OCI-LY1 (cell line): ENCODE results near the gene L3MBTL3.
A peak's percentile ranks its signal among the peaks of the same experiment; 100 is the strongest.
"Not testable (repeated sequence)": the region's sequence is repeated elsewhere in the genome, so short reads cannot be mapped to it uniquely, and the experiment has no call there.

Experiments used
- H2AFZ ChIP-seq: fragments of 200-600 bp; sonication (generic), shearing (Covaris generic); 2 replicates; pipeline ENCODE4 v1.6.0; 2014; ENCODE audit warnings: antibody characterized with exemption, mild to moderate bottlenecking, low read length
- H3F3A ChIP-seq: fragments of 200-600 bp; sonication (generic), shearing (Covaris generic); 2 replicates; pipeline ENCODE4 v1.6.0; 2014; ENCODE audit warnings: mild to moderate bottlenecking, antibody characterized with exemption, low read length, moderate library complexity; ENCODE audit not compliant: insufficient read depth
- H3K27ac ChIP-seq: fragments of 200-600 bp; sonication (generic); 2 replicates; pipeline ENCODE4 v1.5.1; 2014; ENCODE audit warnings: low read length, mixed run types, mild to moderate bottlenecking, low read depth; ENCODE audit not compliant: poor library complexity, severe bottlenecking
- H3K27me3 ChIP-seq: fragments of 200-600 bp; sonication (generic); 2 replicates; pipeline ENCODE4 v1.6.0; 2014; ENCODE audit warnings: antibody characterized with exemption, mild to moderate bottlenecking, low read length, moderate library complexity; ENCODE audit not compliant: insufficient read depth
- H3K36me3 ChIP-seq: fragments of 200-600 bp; sonication (generic); 2 replicates; pipeline ENCODE4 v1.6.1; 2014; ENCODE audit warnings: mild to moderate bottlenecking, antibody characterized with exemption, low read length, moderate library complexity, mixed read lengths; ENCODE audit not compliant: insufficient read depth
- H3K4me1 ChIP-seq: fragments of 200-600 bp; sonication (generic); 2 replicates; pipeline ENCODE4 v1.5.1; 2014; ENCODE audit warnings: mild to moderate bottlenecking, low read length, moderate library complexity; ENCODE audit not compliant: insufficient read depth, severe bottlenecking
- H3K4me2 ChIP-seq: fragments of 200-600 bp; sonication (generic), shearing (Covaris generic); 2 replicates; pipeline ENCODE4 v1.6.1; 2014; ENCODE audit warnings: low read length
- H3K4me3 ChIP-seq: fragments of 200-600 bp; sonication (generic); 2 replicates; pipeline ENCODE4 v1.5.1; 2014; ENCODE audit warnings: low read length, low read depth, mild to moderate bottlenecking, mixed read lengths; ENCODE audit not compliant: poor library complexity, severe bottlenecking
- H3K79me2 ChIP-seq: fragments of 200-600 bp; shearing (Covaris generic); 2 replicates; pipeline ENCODE4 v1.6.1; 2016; ENCODE audit warnings: mixed run types, low read length, mixed read lengths; ENCODE audit not compliant: insufficient read depth
- H3K9ac ChIP-seq: fragments of 200-600 bp; sonication (generic), shearing (Covaris generic); 2 replicates; pipeline ENCODE4 v1.6.1; 2014; ENCODE audit warnings: mild to moderate bottlenecking, low read length, mixed read lengths
- H3K9me2 ChIP-seq: fragments of 200-600 bp; sonication (generic), shearing (Covaris generic); 2 replicates; pipeline ENCODE4 v1.6.1; 2014; ENCODE audit warnings: low read depth, mild to moderate bottlenecking, low read length, mixed read lengths
- H3K9me3 ChIP-seq: fragments of 200-600 bp; shearing (Covaris generic); 2 replicates; pipeline ENCODE4 v1.6.1; 2014; ENCODE audit warnings: low read length, mixed read lengths
- H4K20me1 ChIP-seq: fragments of 200-600 bp; sonication (generic), shearing (Covaris generic); 2 replicates; pipeline ENCODE4 v1.6.0; 2016; ENCODE audit warnings: mild to moderate bottlenecking, low read length; ENCODE audit not compliant: insufficient read depth
- EZH2 ChIP-seq: fragments of 200-600 bp; sonication (generic), shearing (Covaris generic); IDR thresholded peaks from 2 replicates; pipeline ENCODE4 v1.8.0; 2017; ENCODE audit warnings: borderline replicate concordance, mixed run types, mild to moderate bottlenecking, antibody characterized with exemption, low read length, moderate library complexity, mixed read lengths
- TF ChIP-seq, protein P1 (sequence below): fragments of 200-600 bp; sonication (generic), shearing (Covaris generic); IDR thresholded peaks from 2 replicates; pipeline ENCODE4 v1.5.1; 2017; ENCODE audit warnings: mild to moderate bottlenecking, antibody characterized with exemption, low read length, moderate library complexity, mixed read lengths

Gene L3MBTL3

GRCh38 chr6:130115036-130115435 is 96.7 kb downstream of the L3MBTL3 start:
- Histone ChIP-seq H3K36me3 (no peaks in the 10 kb centered on the region), H3K9me2 (no peaks in the 10 kb centered on the region), H3K9ac (peak overlapping the region; percentile 51), H3K27me3 (no peaks in the 10 kb centered on the region), H2AFZ (peak overlapping the region; percentile 63; the same call in 1 of the 2 replicates), H3K27ac (peak overlapping the region; percentile 87), H3F3A (no peaks in the 10 kb centered on the region), H3K9me3 (no peaks in the 10 kb centered on the region), H3K4me1 (peaks cover 50% of the 10 kb centered on the region), H3K4me3 (peak overlapping the region; percentile 12), H4K20me1 (no peaks in the 10 kb centered on the region), H3K4me2 (peak overlapping the region; percentile 59), H3K79me2 (no peaks in the 10 kb centered on the region)
- no peak for TF ChIP-seq EZH2
- TF ChIP-seq, protein P1, sequence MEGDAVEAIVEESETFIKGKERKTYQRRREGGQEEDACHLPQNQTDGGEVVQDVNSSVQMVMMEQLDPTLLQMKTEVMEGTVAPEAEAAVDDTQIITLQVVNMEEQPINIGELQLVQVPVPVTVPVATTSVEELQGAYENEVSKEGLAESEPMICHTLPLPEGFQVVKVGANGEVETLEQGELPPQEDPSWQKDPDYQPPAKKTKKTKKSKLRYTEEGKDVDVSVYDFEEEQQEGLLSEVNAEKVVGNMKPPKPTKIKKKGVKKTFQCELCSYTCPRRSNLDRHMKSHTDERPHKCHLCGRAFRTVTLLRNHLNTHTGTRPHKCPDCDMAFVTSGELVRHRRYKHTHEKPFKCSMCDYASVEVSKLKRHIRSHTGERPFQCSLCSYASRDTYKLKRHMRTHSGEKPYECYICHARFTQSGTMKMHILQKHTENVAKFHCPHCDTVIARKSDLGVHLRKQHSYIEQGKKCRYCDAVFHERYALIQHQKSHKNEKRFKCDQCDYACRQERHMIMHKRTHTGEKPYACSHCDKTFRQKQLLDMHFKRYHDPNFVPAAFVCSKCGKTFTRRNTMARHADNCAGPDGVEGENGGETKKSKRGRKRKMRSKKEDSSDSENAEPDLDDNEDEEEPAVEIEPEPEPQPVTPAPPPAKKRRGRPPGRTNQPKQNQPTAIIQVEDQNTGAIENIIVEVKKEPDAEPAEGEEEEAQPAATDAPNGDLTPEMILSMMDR: no peak

DNA sequence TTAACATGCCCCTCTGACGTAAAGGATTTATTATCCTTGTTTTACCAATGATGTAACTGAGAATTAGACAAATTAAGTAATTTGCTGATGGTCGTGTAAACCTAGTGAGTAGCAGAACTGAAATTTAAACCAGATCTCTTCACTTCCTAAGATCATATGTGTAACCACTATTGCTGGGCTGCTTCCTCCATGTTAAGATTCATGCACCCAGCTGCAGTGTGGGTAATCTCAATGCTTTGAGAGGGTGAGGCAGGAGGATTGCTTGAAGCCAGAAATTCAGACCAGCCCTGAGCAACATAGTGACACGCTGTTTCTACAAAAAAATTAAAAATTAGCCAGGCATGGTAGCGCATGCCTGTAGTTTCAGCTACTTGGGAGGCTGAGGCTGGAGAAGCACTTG is 97.9 kb downstream of the L3MBTL3 start:
- TF ChIP-seq, protein P1: no peak
- Histone ChIP-seq H3K4me1 (peaks cover 50% of the 10 kb centered on the region), H3K9ac (no peak overlapping the region), H3K4me2 (peak overlapping the region; percentile 59; the same call in 1 of the 2 replicates), H3K4me3 (no peak overlapping the region), H3F3A (no peaks in the 10 kb centered on the region), H3K27me3 (no peaks in the 10 kb centered on the region), H3K9me3 (no peaks in the 10 kb centered on the region), H3K9me2 (no peaks in the 10 kb centered on the region), H3K79me2 (no peaks in the 10 kb centered on the region), H3K27ac (peak overlapping the region; percentile 87), H2AFZ (no peak overlapping the region), H4K20me1 (no peaks in the 10 kb centered on the region), H3K36me3 (no peaks in the 10 kb centered on the region)

GRCh38 chr6:130117187-130117701 is 98.9 kb downstream of the L3MBTL3 start:
- not testable (repeated sequence) for H3K9me2 ChIP-seq, H4K20me1 ChIP-seq, H3K79me2 ChIP-seq, H3K9me3 ChIP-seq, H3K4me3 ChIP-seq, H3K27ac ChIP-seq, H3K36me3 ChIP-seq, H3K4me2 ChIP-seq, H3K9ac ChIP-seq, H3K27me3 ChIP-seq, H3F3A ChIP-seq, H2AFZ ChIP-seq
- H3K4me1 ChIP-seq: peaks cover 50% of the 10 kb centered on the region

GRCh38 chr6:130118236-130118635 is 99.9 kb downstream of the L3MBTL3 start:
- peak overlapping the region; percentile 30 for H3K27ac ChIP-seq
- no peaks in the 10 kb centered on the region for H3K9me3 ChIP-seq
- no peaks in the 10 kb centered on the region for H3K9me2 ChIP-seq

More at GRCh38 chr6:130118236-130118635, 99.9 kb downstream of the L3MBTL3 start:
- Histone ChIP-seq H3K27me3 (no peaks in the 10 kb centered on the region), H3K4me2 (no peak overlapping the region), H3F3A (no peaks in the 10 kb centered on the region), H3K4me1 (peaks cover 48% of the 10 kb centered on the region), H4K20me1 (no peaks in the 10 kb centered on the region), H3K9ac (no peak overlapping the region), H3K36me3 (no peaks in the 10 kb centered on the region), H3K79me2 (no peaks in the 10 kb centered on the region), H3K4me3 (no peak overlapping the region), H2AFZ (no peak overlapping the region)
- no peak for TF ChIP-seq EZH2
- TF ChIP-seq, protein P1: no peak
